ENCODE data around the gene RAP1A. TPM values are rescaled to one million over a fixed set of nuclear protein-coding genes. Genes with fewer than 3 reads are reported as not detected.

The RAP1A gene
- total RNA-seq, 1 donor from 2014 or later: 41.7 TPM

GRCh38 chr1:111643696-111644095 lies 24.1 kb downstream of the RAP1A start:
- no peak for TF ChIP-seq CTCF (IDR thresholded peaks at IDR 0.05; ENCODE audit: unreplicated experiment)
- Mint-ChIP-seq H3K27me3 (ENCODE audit: unreplicated experiment) (no peaks in the 10 kb centered on the region), H3K27ac (ENCODE audit: unreplicated experiment) (no peak overlapping the region), H3K36me3 (ENCODE audit: low read depth, unreplicated experiment) (peaks cover 4% of the 10 kb centered on the region), H3K4me3 (ENCODE audit: unreplicated experiment) (no peak overlapping the region), H3K9me3 (ENCODE audit: unreplicated experiment) (no peaks in the 10 kb centered on the region), H3K4me1 (ENCODE audit: unreplicated experiment) (no peaks in the 10 kb centered on the region)
- DNase-seq (ENCODE audit: low spot score): no peak

- no peaks in the 10 kb centered on the region for H3K27me3 Mint-ChIP-seq (ENCODE audit: unreplicated experiment)
- H3K9me3 Mint-ChIP-seq (ENCODE audit: unreplicated experiment): no peaks in the 10 kb centered on the region
- H3K4me1 Mint-ChIP-seq (ENCODE audit: unreplicated experiment): no peaks in the 10 kb centered on the region
- no peak for DNase-seq (ENCODE audit: low spot score)
- peaks cover 4% of the 10 kb centered on the region for H3K36me3 Mint-ChIP-seq (ENCODE audit: low read depth, unreplicated experiment)
- TF ChIP-seq CTCF (IDR thresholded peaks at IDR 0.05; ENCODE audit: unreplicated experiment): no peak
- H3K27ac Mint-ChIP-seq (ENCODE audit: unreplicated experiment): no peak overlapping the region
- no peak overlapping the region for H3K4me3 Mint-ChIP-seq (ENCODE audit: unreplicated experiment)
These were observed 24.9 kb downstream of the RAP1A start for GRCh38 chr1:111644506-111644905.

GRCh38 chr1:111647736-111648135 lies 28.1 kb downstream of the RAP1A start:
- Mint-ChIP-seq H3K4me3 (ENCODE audit: unreplicated experiment) (no peak overlapping the region), H3K27ac (ENCODE audit: unreplicated experiment) (no peak overlapping the region), H3K9me3 (ENCODE audit: unreplicated experiment) (no peaks in the 10 kb centered on the region), H3K4me1 (ENCODE audit: unreplicated experiment) (no peaks in the 10 kb centered on the region), H3K36me3 (ENCODE audit: low read depth, unreplicated experiment) (peaks cover 4% of the 10 kb centered on the region), H3K27me3 (ENCODE audit: unreplicated experiment) (no peaks in the 10 kb centered on the region)
- TF ChIP-seq CTCF (IDR thresholded peaks at IDR 0.05; ENCODE audit: unreplicated experiment): no peak
- DNase-seq (ENCODE audit: low spot score): no peak

- H3K4me3 Mint-ChIP-seq (ENCODE audit: unreplicated experiment): no peak overlapping the region
- H3K36me3 Mint-ChIP-seq (ENCODE audit: low read depth, unreplicated experiment): no peaks in the 10 kb centered on the region
- H3K27me3 Mint-ChIP-seq (ENCODE audit: unreplicated experiment): no peaks in the 10 kb centered on the region
- H3K4me1 Mint-ChIP-seq (ENCODE audit: unreplicated experiment): no peaks in the 10 kb centered on the region
- TF ChIP-seq CTCF (IDR thresholded peaks at IDR 0.05; ENCODE audit: unreplicated experiment): no peak
- H3K27ac Mint-ChIP-seq (ENCODE audit: unreplicated experiment): no peak overlapping the region
- no peak for DNase-seq (ENCODE audit: low spot score)
- no peaks in the 10 kb centered on the region for H3K9me3 Mint-ChIP-seq (ENCODE audit: unreplicated experiment)
These were observed 29.2 kb downstream of the RAP1A start for GRCh38 chr1:111648806-111649205.

GRCh38 chr1:111649227-111649626 lies 29.6 kb downstream of the RAP1A start:
- Mint-ChIP-seq H3K4me1 (ENCODE audit: unreplicated experiment) (no peaks in the 10 kb centered on the region), H3K9me3 (ENCODE audit: unreplicated experiment) (no peaks in the 10 kb centered on the region), H3K27me3 (ENCODE audit: unreplicated experiment) (no peaks in the 10 kb centered on the region), H3K4me3 (ENCODE audit: unreplicated experiment) (no peak overlapping the region), H3K27ac (ENCODE audit: unreplicated experiment) (no peak overlapping the region), H3K36me3 (ENCODE audit: low read depth, unreplicated experiment) (no peaks in the 10 kb centered on the region)
- no peak for DNase-seq (ENCODE audit: low spot score)
- TF ChIP-seq CTCF (IDR thresholded peaks at IDR 0.05; ENCODE audit: unreplicated experiment): no peak

Measured in endothelial cell (in vitro differentiated cells).